ENCODE results near the gene BDNF. TPM values are rescaled to one million over a fixed set of nuclear protein-coding genes. Genes with fewer than 3 reads are reported as not detected.

The BDNF gene
- polyA plus RNA-seq, 1 donor (not counting 4 experiments of a cell fraction or from before 2014, with no cell fraction given), result 0.35 TPM

DNA sequence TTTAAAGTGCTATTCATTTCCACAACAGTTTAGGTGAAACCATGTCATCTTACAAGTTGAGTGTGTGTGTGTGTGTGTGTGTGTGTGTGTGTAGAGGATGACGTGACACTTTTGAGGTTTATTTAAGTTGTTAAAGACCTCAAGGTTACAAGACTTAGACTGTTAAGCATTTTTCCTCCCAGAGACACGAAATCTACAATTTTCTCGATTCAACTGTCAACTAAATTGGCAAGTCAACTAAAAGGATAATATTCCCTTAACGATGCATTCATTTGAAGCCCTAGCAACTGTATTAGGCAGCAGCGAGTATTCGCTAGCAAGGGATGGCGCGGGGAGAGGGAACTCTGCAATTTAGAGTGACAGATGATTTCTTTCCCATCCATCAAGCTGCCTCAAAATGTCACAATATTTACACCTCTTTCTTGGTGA lies 17.6 kb upstream of the BDNF start:
- no peak overlapping the region for H3K27ac ChIP-seq (ENCODE audit: control insufficient read depth, insufficient read depth, low read length)
- no peaks in the 10 kb centered on the region for H3K9me1 ChIP-seq (ENCODE audit: control insufficient read depth, extremely low read depth, insufficient read depth, low read length)
- no peak overlapping the region for H2AFZ ChIP-seq (ENCODE audit: control insufficient read depth, low read length)
- FAIRE-seq (peak; percentile 23), DNase-seq (ENCODE audit: low read depth, low spot score) (no peak)
- dilution Hi-C loops (cut with MboI; ENCODE audit: extremely low pct_ligation_motif_present, low sequenced_read_pairs), result no loop called here
- H3K4me3 ChIP-seq (ENCODE audit: control insufficient read depth in 2 of 3, extremely low read depth in 1 of 3, insufficient read depth in 2 of 3, low read depth in 1 of 3, low read length in 3 of 3), result no peak overlapping the region
- no peak overlapping the region for H3K4me2 ChIP-seq (ENCODE audit: control insufficient read depth, extremely low read depth, insufficient read depth, low read depth, low read length)
- no peaks in the 10 kb centered on the region for H3K36me3 ChIP-seq (ENCODE audit: control insufficient read depth in 2 of 2, extremely low read depth in 1 of 2, insufficient read depth in 2 of 2, low read length in 2 of 2)
- no peak for TF ChIP-seq EZH2 (IDR thresholded peaks at IDR 0.05; ENCODE audit: low read length)
- TF ChIP-seq, protein P1, sequence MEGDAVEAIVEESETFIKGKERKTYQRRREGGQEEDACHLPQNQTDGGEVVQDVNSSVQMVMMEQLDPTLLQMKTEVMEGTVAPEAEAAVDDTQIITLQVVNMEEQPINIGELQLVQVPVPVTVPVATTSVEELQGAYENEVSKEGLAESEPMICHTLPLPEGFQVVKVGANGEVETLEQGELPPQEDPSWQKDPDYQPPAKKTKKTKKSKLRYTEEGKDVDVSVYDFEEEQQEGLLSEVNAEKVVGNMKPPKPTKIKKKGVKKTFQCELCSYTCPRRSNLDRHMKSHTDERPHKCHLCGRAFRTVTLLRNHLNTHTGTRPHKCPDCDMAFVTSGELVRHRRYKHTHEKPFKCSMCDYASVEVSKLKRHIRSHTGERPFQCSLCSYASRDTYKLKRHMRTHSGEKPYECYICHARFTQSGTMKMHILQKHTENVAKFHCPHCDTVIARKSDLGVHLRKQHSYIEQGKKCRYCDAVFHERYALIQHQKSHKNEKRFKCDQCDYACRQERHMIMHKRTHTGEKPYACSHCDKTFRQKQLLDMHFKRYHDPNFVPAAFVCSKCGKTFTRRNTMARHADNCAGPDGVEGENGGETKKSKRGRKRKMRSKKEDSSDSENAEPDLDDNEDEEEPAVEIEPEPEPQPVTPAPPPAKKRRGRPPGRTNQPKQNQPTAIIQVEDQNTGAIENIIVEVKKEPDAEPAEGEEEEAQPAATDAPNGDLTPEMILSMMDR (optimal IDR thresholded peaks at IDR 0.05 in 1 of 3, IDR thresholded peaks at IDR 0.05 in 1 of 3, conservative IDR thresholded peaks at IDR 0.05 in 1 of 3; ENCODE audit: extremely low read depth in 1 of 3, insufficient read depth in 2 of 3, low read length in 3 of 3), result no peak
- peaks cover 12% of the 10 kb centered on the region for H3K4me1 ChIP-seq (ENCODE audit: control insufficient read depth, extremely low read depth, insufficient read depth, low read length)
- no peaks in the 10 kb centered on the region for H4K20me1 ChIP-seq (ENCODE audit: control insufficient read depth, extremely low read depth, insufficient read depth, low read length)
- H3K79me2 ChIP-seq (ENCODE audit: control insufficient read depth, insufficient read depth, low read length), result no peaks in the 10 kb centered on the region
- peaks cover 53% of the 10 kb centered on the region for H3K27me3 ChIP-seq (ENCODE audit: control insufficient read depth, extremely low read depth, insufficient read depth, low read length)
- H3K9ac ChIP-seq (ENCODE audit: control insufficient read depth, extremely low read depth, insufficient read depth, low read length), result no peak overlapping the region
- H3K9me3 ChIP-seq (ENCODE audit: control insufficient read depth, low read depth, low read length), result no peaks in the 10 kb centered on the region

DNA sequence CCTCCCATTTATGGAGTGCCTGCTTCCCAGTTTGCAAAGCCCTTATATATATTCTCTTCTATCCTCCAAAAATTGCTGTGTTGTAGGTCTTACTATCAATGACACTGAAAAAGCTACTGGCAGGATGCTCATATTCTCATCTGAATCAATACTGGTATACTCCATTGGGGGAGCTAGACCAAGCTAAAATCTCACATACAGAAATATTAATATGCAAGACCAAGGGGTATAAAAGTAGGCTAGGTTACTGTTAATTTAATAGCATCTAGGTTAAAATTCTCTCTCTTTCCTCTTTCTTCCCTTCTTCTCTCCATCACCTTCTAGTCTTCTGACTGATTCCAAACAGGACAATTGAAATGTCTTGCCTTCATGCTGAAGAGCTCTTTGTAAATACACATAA lies 17.1 kb upstream of the BDNF start:
- no peaks in the 10 kb centered on the region for H3K9me1 ChIP-seq (ENCODE audit: control insufficient read depth, extremely low read depth, insufficient read depth, low read length)
- dilution Hi-C loops (cut with MboI; ENCODE audit: extremely low pct_ligation_motif_present, low sequenced_read_pairs), result no loop called here
- peaks cover 11% of the 10 kb centered on the region for H3K4me1 ChIP-seq (ENCODE audit: control insufficient read depth, extremely low read depth, insufficient read depth, low read length)
- no peak for TF ChIP-seq EZH2 (IDR thresholded peaks at IDR 0.05; ENCODE audit: low read length)
- TF ChIP-seq, protein P1 (optimal IDR thresholded peaks at IDR 0.05 in 1 of 3, IDR thresholded peaks at IDR 0.05 in 1 of 3, conservative IDR thresholded peaks at IDR 0.05 in 1 of 3; ENCODE audit: extremely low read depth in 1 of 3, insufficient read depth in 2 of 3, low read length in 3 of 3), result peak in 1 of 3 experiments; percentile 34
- no peak overlapping the region for H3K4me2 ChIP-seq (ENCODE audit: control insufficient read depth, extremely low read depth, insufficient read depth, low read depth, low read length)
- H4K20me1 ChIP-seq (ENCODE audit: control insufficient read depth, extremely low read depth, insufficient read depth, low read length), result no peaks in the 10 kb centered on the region
- DNase-seq (ENCODE audit: low read depth, low spot score), result no peak
- no peak overlapping the region for H3K4me3 ChIP-seq (ENCODE audit: control insufficient read depth in 2 of 3, extremely low read depth in 1 of 3, insufficient read depth in 2 of 3, low read depth in 1 of 3, low read length in 3 of 3)
- H2AFZ ChIP-seq (ENCODE audit: control insufficient read depth, low read length), result no peak overlapping the region
- no peaks in the 10 kb centered on the region for H3K36me3 ChIP-seq (ENCODE audit: control insufficient read depth in 2 of 2, extremely low read depth in 1 of 2, insufficient read depth in 2 of 2, low read length in 2 of 2)
- no peak for FAIRE-seq
- H3K79me2 ChIP-seq (ENCODE audit: control insufficient read depth, insufficient read depth, low read length), result no peaks in the 10 kb centered on the region
- peaks cover 49% of the 10 kb centered on the region for H3K27me3 ChIP-seq (ENCODE audit: control insufficient read depth, extremely low read depth, insufficient read depth, low read length)
- H3K9ac ChIP-seq (ENCODE audit: control insufficient read depth, extremely low read depth, insufficient read depth, low read length), result no peak overlapping the region
- no peaks in the 10 kb centered on the region for H3K9me3 ChIP-seq (ENCODE audit: control insufficient read depth, low read depth, low read length)
- no peak overlapping the region for H3K27ac ChIP-seq (ENCODE audit: control insufficient read depth, insufficient read depth, low read length)
